GM19463 (cell line): ENCODE measurements around the gene CLIC3.
"Not testable (repeated sequence)": the region's sequence is repeated elsewhere in the genome, so short reads cannot be mapped to it uniquely, and the experiment has no call there.

ENCODE experiments used
- ATAC-seq: cut with Tn5 transposase; IDR thresholded peaks from one replicate; pipeline ENCODE4 v1.9.1; 2021; ENCODE audit warnings: mild to moderate bottlenecking, moderate library complexity; ENCODE audit not compliant: unreplicated experiment

The CLIC3 gene

GRCh38 chr9:136996361-136997292, at the start of gene CLIC3:
TSS of gene CLIC3 (minus strand) at chr9:136996568. CDS start at chr9:136996543, 25 bp downstream.
- ATAC-seq = no peak

- ATAC-seq = no peak
Measured at GRCh38 chr9:137045294-137046087, 49.1 kb upstream of the CLIC3 start.

GRCh38 chr9:137044502-137045177, 48.3 kb upstream of the CLIC3 start:
- ATAC-seq = no peak

GRCh38 chr9:137044037-137044436, 47.7 kb upstream of the CLIC3 start:
- no peak for ATAC-seq

- ATAC-seq = no peak
Measured at GRCh38 chr9:137042751-137043727, 46.7 kb upstream of the CLIC3 start.

- no peak for ATAC-seq
Measured at GRCh38 chr9:137041124-137041523, 44.8 kb upstream of the CLIC3 start.

- ATAC-seq = no peak
Measured at GRCh38 chr9:137040568-137040967, 44.2 kb upstream of the CLIC3 start.

GRCh38 chr9:137039611-137040366, 43.4 kb upstream of the CLIC3 start:
- no peak for ATAC-seq

GRCh38 chr9:137038916-137039315, 42.5 kb upstream of the CLIC3 start:
- no peak for ATAC-seq

- no peak for ATAC-seq
Measured at GRCh38 chr9:137037483-137037882, 41.1 kb upstream of the CLIC3 start.

GRCh38 chr9:137037035-137037434, 40.7 kb upstream of the CLIC3 start:
- no peak for ATAC-seq

GRCh38 chr9:137035937-137036336, 39.6 kb upstream of the CLIC3 start:
- no peak for ATAC-seq

GRCh38 chr9:137035507-137035834, 39.1 kb upstream of the CLIC3 start:
- ATAC-seq = no peak

- ATAC-seq = peak; percentile 55
Measured at GRCh38 chr9:137034709-137035506, 38.5 kb upstream of the CLIC3 start.

- ATAC-seq = peak; percentile 8
Measured at GRCh38 chr9:137034039-137034708, 37.8 kb upstream of the CLIC3 start.

GRCh38 chr9:137033481-137033880, 37.1 kb upstream of the CLIC3 start:
- not testable (repeated sequence) for ATAC-seq

- no peak for ATAC-seq
Measured at GRCh38 chr9:137032858-137033257, 36.5 kb upstream of the CLIC3 start.
